Stimulated activated CD8-positive, alpha-beta memory T cell treated with anti-CD3 and anti-CD28 coated beads, Interleukin-15, amount 100 ng/mL, for 1 hour (primary cell): ENCODE results near the gene CACNA2D1.

Experiments used
- DNase-seq: peaks from one replicate; pipeline ENCODE4 v3.0.0-alpha.2; 2020; ENCODE audit warnings: low read depth

Gene CACNA2D1

DNA sequence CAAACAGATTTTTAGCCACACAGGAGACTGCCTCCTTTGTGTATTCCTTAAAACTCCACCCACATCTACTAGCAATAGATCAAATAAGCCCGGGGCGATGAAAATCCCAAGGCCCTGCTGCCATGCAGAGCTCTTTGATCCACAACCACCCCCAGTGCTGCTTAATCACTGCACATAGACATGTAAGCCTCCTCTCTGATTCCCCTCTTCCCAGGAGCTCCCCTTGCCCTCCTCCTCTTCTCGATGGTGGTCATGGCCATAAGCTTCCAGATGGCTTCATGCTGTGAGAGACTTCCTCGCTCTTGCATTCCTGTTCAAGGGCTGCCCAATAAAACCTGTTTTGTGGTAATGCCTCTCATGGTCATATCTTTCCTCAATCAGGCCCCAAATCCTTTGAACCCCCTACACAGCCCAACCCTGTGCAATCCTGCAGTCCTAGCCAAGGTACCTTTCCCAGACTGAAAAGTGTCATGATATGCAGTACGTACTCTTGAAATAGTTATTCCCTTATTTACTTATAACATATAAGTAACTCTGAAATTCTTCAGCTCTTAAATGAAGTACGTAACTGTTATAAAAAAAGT, 158.5 kb downstream of the CACNA2D1 start:
- no peak for DNase-seq

GRCh38 chr7:82275342-82275741, 168.2 kb downstream of the CACNA2D1 start:
- DNase-seq, result no peak

- no peak for DNase-seq
Measured at GRCh38 chr7:82274681-82275080, 168.9 kb downstream of the CACNA2D1 start.

DNA sequence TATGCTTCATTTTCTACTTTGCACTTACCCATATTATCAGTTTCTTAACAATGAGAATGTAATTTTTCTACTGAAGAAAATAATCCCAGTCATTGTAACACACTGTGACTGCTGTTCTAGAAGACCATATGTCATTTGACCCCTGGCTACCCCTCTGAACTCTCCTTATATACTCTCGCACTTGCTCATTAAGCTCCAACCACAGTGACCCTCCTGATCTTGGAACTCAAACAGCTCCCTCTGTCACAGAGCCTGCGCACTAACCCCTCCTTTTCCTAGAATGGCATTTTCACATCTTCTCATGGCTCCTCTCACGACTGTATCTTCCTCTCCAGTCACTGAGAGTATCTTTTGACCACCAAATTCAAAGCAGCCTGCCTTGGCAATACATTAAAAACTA, 169.7 kb downstream of the CACNA2D1 start:
- no peak for DNase-seq

- no peak for DNase-seq
Measured at GRCh38 chr7:82270870-82271269, 172.7 kb downstream of the CACNA2D1 start.

DNA sequence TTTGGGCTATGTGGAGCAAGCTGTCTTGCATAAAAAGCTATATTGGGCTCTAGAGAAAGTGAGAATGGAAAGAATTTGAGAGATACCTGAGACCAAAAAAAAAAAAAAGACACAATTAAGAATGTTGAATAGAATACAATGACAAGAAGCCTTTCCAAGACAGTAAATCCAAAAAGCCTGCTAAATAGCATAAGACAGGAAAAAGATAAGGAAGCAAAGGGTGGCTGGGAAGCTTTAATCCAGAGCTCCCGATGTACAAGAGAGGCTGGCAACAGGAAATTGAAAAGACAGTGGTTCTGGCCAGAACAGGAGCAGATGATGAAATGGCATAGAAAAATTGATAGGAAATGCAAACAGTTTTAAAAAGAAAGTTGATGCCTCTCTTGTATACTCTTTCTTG, 174.9 kb downstream of the CACNA2D1 start:
- no peak for DNase-seq

DNA sequence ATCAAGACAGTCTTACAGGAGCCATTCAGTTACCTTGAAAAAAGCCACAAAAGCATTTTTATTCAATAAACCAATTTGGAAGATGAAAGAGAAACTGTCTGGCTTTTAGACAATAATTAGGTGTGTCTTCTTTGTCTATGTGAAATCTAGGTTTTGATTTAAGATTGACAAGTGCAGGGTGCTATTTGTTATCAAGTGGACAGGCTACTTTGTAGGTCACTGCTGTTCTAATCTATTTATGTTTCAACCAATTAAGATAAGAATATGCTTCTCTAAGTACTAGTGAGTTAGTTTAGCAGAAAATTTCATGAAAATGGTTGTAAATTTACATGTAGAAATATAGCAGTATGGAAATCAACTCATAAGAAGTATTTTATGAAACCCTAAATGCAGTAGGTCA, 177.5 kb downstream of the CACNA2D1 start:
- no peak for DNase-seq

DNA sequence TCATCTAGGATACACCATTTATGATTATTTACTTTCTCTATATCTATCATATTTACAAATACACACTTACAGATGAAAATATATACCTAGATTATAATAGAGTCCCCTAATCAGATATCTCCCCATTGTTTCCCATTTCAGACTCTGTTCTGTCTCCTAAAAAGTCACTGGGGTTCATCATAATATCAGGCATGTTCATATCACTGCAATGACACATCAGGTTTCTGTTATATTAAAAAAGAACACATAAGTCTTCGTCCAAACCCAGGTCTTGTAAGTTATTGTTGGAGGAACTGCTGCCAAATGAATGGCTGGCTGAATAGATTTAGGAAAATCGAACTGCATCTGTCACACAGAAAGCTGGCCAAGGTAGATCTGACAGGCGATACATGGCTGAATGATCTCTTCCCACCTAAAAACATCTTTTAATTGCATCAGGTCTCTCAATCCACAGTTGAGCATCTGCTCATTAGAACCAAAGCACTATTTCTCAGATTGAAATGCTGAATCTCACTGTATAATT, 178.7 kb downstream of the CACNA2D1 start:
- no peak for DNase-seq

GRCh38 chr7:82263920-82264782, 179.4 kb downstream of the CACNA2D1 start:
- DNase-seq, result no peak

GRCh38 chr7:82258181-82258580, 185.4 kb downstream of the CACNA2D1 start:
- no peak for DNase-seq

DNA sequence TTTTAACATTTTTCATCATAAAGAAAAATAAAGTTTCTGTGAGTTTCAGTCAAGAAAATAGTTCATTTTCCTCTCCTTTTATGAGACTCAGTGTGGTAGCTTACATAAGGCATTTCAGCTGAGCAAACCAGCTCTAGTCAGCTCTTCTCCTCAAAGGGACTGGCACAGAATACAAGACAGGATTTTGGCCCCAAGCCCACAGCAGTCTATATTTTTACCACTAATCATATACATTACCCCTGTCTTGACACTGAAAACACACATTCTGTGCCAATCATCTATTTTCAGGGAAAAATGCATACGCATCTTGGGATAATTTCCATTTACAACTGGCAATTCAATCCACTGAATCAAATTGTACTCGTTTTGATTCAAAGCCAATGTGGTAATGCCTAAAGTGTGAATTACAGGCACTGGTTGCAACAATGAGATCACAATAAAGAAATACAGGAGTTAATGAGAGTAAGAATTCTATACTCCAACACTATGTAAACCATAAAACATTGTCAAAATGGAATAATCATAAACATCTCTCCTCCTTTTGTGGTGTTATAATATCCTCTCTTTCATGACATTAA, 186.4 kb downstream of the CACNA2D1 start:
- no peak for DNase-seq

GRCh38 chr7:82255706-82256105, 187.9 kb downstream of the CACNA2D1 start:
- no peak for DNase-seq

DNA sequence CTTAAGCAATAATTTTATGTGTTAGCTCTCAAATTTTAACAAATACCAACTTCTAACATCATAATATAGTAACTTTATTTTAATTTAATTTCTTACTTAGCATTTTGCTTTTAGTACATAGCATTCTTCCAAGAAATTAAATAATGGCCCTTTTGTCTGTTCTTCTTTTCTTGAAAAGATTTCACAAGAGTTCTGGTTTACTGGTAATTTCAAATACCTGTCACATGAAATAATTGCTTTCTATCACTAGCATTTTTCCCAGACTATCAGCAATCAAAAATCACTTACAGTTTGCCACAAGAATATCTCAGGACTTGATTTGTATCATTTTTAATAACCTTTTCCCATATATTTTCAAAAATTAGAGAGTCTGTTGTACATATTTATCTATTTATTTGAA, 193.0 kb downstream of the CACNA2D1 start:
- no peak for DNase-seq

DNA sequence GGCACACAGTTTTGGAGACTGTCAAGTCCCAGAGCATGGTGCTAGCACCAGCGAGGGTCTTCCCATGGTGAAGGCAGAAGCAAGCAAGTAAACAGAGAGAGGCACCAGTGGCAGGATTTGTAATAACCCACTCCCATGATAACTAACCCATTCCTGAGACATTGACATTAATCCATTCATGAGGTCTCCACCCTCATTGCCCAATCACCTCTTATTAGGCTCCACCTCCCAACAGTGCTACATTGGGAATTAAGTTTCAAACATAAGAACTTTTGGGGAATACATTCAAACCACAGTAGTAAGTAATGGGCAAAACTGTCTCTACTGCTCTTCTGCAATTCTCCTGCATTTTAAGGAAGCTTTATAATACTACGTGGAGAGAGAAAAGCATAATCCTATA, 193.6 kb downstream of the CACNA2D1 start:
- DNase-seq, result no peak

DNA sequence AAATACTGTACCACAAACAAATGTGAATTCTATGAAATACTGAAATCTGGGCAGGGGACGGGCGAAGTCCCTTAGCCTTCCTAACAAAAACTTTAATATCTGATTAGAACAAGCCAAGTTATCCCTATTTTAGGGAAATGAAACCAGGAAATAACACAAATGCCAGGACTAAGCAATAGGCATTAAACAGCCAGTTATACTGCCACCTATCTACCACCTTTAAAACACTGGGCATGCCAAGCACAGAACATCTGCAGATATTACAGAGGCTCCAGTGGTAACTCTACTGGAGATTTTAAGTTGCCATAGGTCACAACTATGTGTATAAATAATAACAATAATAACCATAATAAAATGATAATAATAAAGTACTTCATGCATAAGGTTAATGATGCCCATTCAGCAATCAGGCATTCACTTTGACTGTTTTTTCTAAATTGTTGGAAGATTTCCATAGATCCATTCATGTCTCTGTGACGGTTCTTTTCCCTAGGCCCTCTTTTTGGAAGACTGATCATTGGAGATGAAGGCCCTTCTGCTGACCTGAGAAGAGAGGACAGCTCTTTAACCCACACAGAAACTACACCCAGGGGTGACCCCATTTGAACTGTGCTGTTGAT, 195.7 kb downstream of the CACNA2D1 start:
- DNase-seq, result no peak

GRCh38 chr7:82244947-82245517, 198.5 kb downstream of the CACNA2D1 start:
- no peak for DNase-seq

GRCh38 chr7:82241356-82241755, 202.2 kb downstream of the CACNA2D1 start:
- DNase-seq, result no peak

- DNase-seq, result no peak
Measured at GRCh38 chr7:82235713-82236112, 207.9 kb downstream of the CACNA2D1 start.

DNA sequence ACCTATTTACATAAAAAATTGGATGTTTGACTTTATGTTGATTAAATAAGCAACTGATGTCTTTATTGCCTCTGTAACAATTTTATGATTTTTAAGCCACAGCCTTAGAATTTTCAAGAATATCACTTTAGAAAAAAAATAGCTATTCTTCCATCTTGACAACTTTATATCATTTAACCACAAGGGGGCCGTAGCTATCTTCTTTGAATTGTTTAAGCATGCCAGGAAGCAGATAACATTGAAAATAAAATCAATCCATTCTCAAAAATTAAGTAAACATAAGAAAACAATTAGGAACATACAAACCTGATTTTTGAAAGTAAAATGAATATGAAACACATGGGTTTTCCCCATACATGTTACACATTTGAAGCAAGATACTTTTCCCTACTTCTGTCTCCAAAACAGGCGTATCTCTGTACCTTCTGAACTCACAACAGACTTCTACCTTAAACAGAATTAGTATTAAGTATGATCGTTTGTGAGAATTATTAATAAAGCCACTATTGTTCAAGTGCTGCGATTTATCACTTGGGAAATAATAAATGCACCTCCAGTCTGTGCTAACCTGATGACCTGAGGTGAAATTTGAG, 209.0 kb downstream of the CACNA2D1 start:
- DNase-seq, result no peak

GRCh38 chr7:82230811-82231581, 212.6 kb downstream of the CACNA2D1 start:
- no peak for DNase-seq

DNA sequence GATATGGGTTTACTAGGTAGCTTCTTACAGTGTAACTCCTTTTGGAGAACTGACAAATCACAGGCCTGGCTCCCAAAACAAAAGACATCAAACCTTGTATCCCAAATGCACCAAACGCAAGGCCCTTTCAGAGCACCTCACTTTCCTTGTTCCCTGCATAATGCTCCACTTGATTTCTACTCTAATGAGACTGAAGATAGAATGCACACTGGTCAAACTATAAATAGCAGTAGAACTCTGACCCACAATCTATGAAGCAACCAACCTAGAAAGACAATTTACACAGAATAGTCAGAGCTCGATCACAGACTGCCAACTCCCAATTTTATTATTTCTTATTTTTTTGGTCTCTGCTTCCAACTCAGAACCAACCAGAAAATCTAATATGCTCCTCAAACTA, 214.4 kb downstream of the CACNA2D1 start:
- DNase-seq, result no peak
